Peyer's patch (tissue), 4 donors: ENCODE measurements around the gene NEK5. TPM values are rescaled to one million over a fixed set of nuclear protein-coding genes. Genes with fewer than 3 reads are reported as not detected.
"Not testable (repeated sequence)": the region's sequence is repeated elsewhere in the genome, so short reads cannot be mapped to it uniquely, and the experiment has no call there.

Source experiments
- DNase-seq, 3 donors: peaks; one replicate each; pipeline ENCODE4 v3.0.0-alpha.2; 2017 to 2019
- H3K27ac ChIP-seq, 4 donors: fragments of 200-600 bp; sonication (generic); one replicate each; pipeline ENCODE4 v1.5.1; 2016 to 2019
- H3K27me3 ChIP-seq, 2 donors: fragments of 200-600 bp; sonication (generic); one replicate each; pipeline ENCODE4 v1.5.1; 2019
- H3K36me3 ChIP-seq, 3 donors: fragments of 200-600 bp; sonication (generic); one replicate each; pipeline ENCODE4 v1.5.1; 2016 to 2019
- H3K4me1 ChIP-seq, 4 donors: fragments of 200-600 bp; sonication (generic); one replicate each; pipeline ENCODE4 v1.5.1; 2016 to 2019
- H3K4me3 ChIP-seq, 4 donors: fragments of 200-600 bp; sonication (generic); 1 replicate in 3 of 4; 2 replicates in 1 of 4; pipeline ENCODE4 v1.5.1; 2016 to 2019; ENCODE audit warnings: mild to moderate bottlenecking in 1 of 4
- H3K9me3 ChIP-seq, 4 donors: fragments of 200-600 bp; sonication (generic); one replicate each; pipeline ENCODE4 v1.5.1; 2016 to 2019; ENCODE audit warnings: mild to moderate bottlenecking in 1 of 4
- POLR2A ChIP-seq, 2 donors: fragments of 450-650 bp; IDR thresholded peaks; one replicate each; pipeline ENCODE4 v1.5.1; 2017; ENCODE audit warnings: antibody characterized with exemption in 2 of 2, mild to moderate bottlenecking in 2 of 2, moderate library complexity in 2 of 2
- total RNA-seq, 4 donors: library from RNA; depleted of rRNA; stranded (reverse); fragments of >200 nt; gene quantifications; one replicate each; pipeline ENCODE4 v1.1.0, GENCODE V29; 2016
- TF ChIP-seq, protein P1 (sequence below), 6 experiments: fragments of 450-650 bp in 4 of 6; fragments of 200-600 bp in 2 of 6; sonication (generic) in 1 of 6; IDR thresholded peaks; one replicate each; pipeline ENCODE4 v1.5.1; 2017 to 2019; ENCODE audit warnings: antibody characterized with exemption in 6 of 6, mild to moderate bottlenecking in 3 of 6, moderate library complexity in 1 of 6

The NEK5 gene
- total RNA-seq, 4 donors from 2014 or later = 0.27 TPM; not detected in 3

DNA sequence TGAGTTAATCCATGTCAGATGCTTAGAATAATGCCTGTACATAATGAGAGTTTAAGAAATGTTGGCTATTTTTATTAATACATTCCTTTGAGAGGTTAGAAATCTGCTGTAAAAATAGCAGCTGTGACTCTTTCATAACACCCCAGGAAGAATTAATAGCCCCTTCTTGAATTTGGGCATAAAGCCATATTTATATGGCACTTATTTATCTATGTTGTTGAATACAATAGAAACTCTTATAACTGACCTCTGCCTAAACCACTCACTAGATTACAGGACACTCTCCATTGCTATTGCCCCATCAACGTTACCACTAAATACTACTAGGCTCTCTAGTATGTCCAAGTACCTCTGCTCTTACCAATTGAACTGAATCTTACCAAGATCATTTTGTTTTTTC is 16.3 kb downstream of the NEK5 start:
- Histone ChIP-seq H3K9me3 (no peaks in the 10 kb centered on the region), H3K4me3 (no peak overlapping the region), H3K4me1 (no peaks in the 10 kb centered on the region), H3K27ac (no peak overlapping the region), H3K36me3 (no peaks in the 10 kb centered on the region), H3K27me3 (no peaks in the 10 kb centered on the region)
- DNase-seq = no peak
- no peak for TF ChIP-seq POLR2A (IDR thresholded peaks at IDR 0.05)
- TF ChIP-seq, protein P1, sequence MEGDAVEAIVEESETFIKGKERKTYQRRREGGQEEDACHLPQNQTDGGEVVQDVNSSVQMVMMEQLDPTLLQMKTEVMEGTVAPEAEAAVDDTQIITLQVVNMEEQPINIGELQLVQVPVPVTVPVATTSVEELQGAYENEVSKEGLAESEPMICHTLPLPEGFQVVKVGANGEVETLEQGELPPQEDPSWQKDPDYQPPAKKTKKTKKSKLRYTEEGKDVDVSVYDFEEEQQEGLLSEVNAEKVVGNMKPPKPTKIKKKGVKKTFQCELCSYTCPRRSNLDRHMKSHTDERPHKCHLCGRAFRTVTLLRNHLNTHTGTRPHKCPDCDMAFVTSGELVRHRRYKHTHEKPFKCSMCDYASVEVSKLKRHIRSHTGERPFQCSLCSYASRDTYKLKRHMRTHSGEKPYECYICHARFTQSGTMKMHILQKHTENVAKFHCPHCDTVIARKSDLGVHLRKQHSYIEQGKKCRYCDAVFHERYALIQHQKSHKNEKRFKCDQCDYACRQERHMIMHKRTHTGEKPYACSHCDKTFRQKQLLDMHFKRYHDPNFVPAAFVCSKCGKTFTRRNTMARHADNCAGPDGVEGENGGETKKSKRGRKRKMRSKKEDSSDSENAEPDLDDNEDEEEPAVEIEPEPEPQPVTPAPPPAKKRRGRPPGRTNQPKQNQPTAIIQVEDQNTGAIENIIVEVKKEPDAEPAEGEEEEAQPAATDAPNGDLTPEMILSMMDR (IDR thresholded peaks at IDR 0.05) = no peak

DNA sequence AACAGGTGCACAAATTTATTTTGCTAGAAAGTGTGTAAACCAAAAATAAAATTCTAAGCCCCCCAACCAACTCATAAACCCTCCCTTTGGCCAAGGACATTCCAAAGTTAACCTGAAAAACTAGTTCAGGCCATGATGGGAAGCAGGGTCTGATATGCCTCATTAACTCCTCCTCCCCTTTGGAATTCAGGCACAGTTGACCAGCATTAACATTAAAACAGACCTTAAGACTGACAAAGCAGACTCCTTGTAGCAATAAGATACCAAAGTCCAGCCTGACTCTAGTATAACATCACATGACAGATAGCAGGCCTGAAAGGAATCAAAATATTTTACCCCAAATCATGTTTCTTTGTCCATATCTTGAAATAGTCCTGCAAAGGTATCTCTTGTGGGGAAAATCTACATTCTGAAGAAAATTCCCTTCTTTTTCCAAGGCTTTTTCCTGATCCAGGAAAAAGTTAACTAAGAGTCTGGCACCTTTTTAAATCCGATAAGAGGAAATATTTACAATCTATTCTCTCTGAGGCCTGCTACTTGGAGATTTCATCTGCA is 19.7 kb downstream of the NEK5 start:
- Histone ChIP-seq H3K27ac (no peak overlapping the region), H3K9me3 (no peaks in the 10 kb centered on the region), H3K4me1 (no peaks in the 10 kb centered on the region), H3K36me3 (no peaks in the 10 kb centered on the region), H3K4me3 (no peak overlapping the region), H3K27me3 (no peaks in the 10 kb centered on the region)
- no peak for DNase-seq
- TF ChIP-seq POLR2A (IDR thresholded peaks at IDR 0.05) = no peak
- TF ChIP-seq, protein P1 (IDR thresholded peaks at IDR 0.05) = no peak

DNA sequence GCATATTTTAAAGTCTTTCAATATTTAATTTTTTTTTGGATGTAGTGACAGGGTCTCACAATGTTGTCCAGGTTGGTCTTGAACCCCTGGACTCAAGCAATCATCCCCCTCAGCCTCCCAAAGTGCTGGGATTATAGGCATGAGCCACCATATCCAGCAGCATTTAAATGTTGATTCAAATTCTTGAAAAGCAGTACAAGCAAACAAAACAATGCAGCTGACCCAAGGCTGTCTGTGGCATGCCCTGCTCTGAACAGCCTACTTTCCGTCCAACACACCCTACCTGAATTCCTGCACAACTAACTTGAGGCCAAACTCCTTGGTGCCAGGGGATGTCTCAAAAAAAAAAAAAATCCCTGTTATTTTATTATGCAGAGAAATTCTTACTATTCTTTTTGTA is 23.0 kb downstream of the NEK5 start:
- no peaks in the 10 kb centered on the region for H3K4me1 ChIP-seq
- no peak overlapping the region for H3K4me3 ChIP-seq
- no peak overlapping the region for H3K27ac ChIP-seq
- no peaks in the 10 kb centered on the region for H3K27me3 ChIP-seq
- H3K9me3 ChIP-seq = no peaks in the 10 kb centered on the region
- no peaks in the 10 kb centered on the region for H3K36me3 ChIP-seq
- TF ChIP-seq, protein P1 (IDR thresholded peaks at IDR 0.05) = no peak
- TF ChIP-seq POLR2A (IDR thresholded peaks at IDR 0.05) = no peak
- DNase-seq = no peak

DNA sequence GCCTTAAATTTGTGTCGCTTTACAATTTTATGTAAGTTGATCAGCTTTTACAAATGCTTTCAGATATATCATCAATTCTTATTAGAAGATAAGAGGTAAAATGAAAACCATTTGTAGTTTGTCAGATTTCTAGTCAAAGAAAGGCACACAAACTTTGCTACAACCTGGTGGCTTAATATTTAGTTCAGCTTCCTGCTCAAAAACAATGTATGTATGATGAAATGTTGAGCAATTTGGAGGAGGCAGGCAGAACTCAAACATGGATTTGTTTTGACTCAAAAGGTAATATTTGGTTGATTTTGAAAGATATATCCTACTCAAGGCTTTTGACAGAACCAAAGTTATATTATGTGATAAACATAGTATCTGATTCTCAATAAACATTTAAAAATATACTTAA is 24.2 kb downstream of the NEK5 start:
- TF ChIP-seq, protein P1 (IDR thresholded peaks at IDR 0.05) = no peak
- no peak for TF ChIP-seq POLR2A (IDR thresholded peaks at IDR 0.05)
- Histone ChIP-seq H3K36me3 (no peaks in the 10 kb centered on the region), H3K9me3 (no peaks in the 10 kb centered on the region), H3K27ac (no peak overlapping the region), H3K4me3 (no peak overlapping the region), H3K4me1 (no peaks in the 10 kb centered on the region), H3K27me3 (no peaks in the 10 kb centered on the region)
- no peak for DNase-seq

DNA sequence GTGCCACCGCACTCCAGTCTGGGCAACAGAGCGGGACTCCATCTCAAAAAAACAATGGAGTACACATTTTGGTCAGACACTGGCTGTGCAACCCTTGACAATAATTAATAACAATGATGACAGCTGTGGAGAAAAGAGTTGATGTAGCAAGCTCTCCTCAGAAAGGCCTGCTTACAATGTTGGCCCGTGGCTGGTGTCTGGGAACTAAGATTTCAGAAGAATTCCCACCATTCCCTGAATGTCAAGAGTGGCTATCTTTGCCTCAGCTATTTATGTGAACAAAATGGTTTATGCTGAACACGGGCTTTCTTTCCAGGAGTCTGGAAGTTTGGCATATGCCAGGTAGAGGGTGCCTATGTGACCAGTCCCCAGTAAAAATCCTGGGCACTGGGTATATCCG is 25.5 kb downstream of the NEK5 start:
- Histone ChIP-seq H3K4me1 (no peaks in the 10 kb centered on the region), H3K36me3 (no peaks in the 10 kb centered on the region), H3K27me3 (no peaks in the 10 kb centered on the region), H3K9me3 (no peaks in the 10 kb centered on the region), H3K27ac (no peak overlapping the region), H3K4me3 (no peak overlapping the region)
- TF ChIP-seq, protein P1 (IDR thresholded peaks at IDR 0.05) = no peak
- TF ChIP-seq POLR2A (IDR thresholded peaks at IDR 0.05) = no peak
- no peak for DNase-seq

GRCh38 chr13:52102423-52102822 is 26.4 kb downstream of the NEK5 start:
- not testable (repeated sequence) for H3K9me3 ChIP-seq, DNase-seq

More at GRCh38 chr13:52102423-52102822, 26.4 kb downstream of the NEK5 start:
- not testable (repeated sequence) for H3K36me3 ChIP-seq, H3K4me1 ChIP-seq, H3K27me3 ChIP-seq, H3K4me3 ChIP-seq, H3K27ac ChIP-seq
